HFFc6 (cell line): ENCODE results near the gene ALK. TPM values are rescaled to one million over a fixed set of nuclear protein-coding genes. Genes with fewer than 3 reads are reported as not detected.

ENCODE experiments used
- DNase-seq: peaks from one replicate; pipeline ENCODE4 v3.0.0-alpha.2; 2018
- H3K27ac Mint-ChIP-seq: 2 replicates; pipeline ENCODE4 v1.8.0; 2020; ENCODE audit warnings: mild to moderate bottlenecking, mixed read lengths
- H3K27me3 Mint-ChIP-seq: 2 replicates; pipeline ENCODE4 v1.8.0; 2021; ENCODE audit warnings: mild to moderate bottlenecking, moderate library complexity, mixed read lengths; ENCODE audit not compliant: insufficient read depth
- H3K36me3 Mint-ChIP-seq: 2 replicates; pipeline ENCODE4 v1.8.0; 2021; ENCODE audit warnings: low read depth, mixed read lengths
- H3K4me1 Mint-ChIP-seq: 2 replicates; pipeline ENCODE4 v1.8.0; 2020; ENCODE audit warnings: low read depth, mixed read lengths
- H3K4me3 Mint-ChIP-seq: 2 replicates; pipeline ENCODE4 v1.8.0; 2020; ENCODE audit warnings: mild to moderate bottlenecking, moderate library complexity, mixed read lengths
- H3K9me3 Mint-ChIP-seq: 2 replicates; pipeline ENCODE4 v1.8.0; 2020; ENCODE audit warnings: mild to moderate bottlenecking, mixed read lengths
- total RNA-seq, 6 experiments: library from RNA; stranded (reverse); fragmentation: NEBNext Ultra II Directional; extraction: Animal tissue kit (Norgen Biotek cat#: 25700); gene quantifications; 2 replicates in 1 of 6; 3 replicates in 5 of 6; pipeline ENCODE4 v1.2.3, GENCODE V29; 2021
- TF ChIP-seq, protein P1 (sequence below): fragments of 200-600 bp; sonication (generic); IDR thresholded peaks from 2 replicates; pipeline ENCODE4 v1.5.0; 2021; ENCODE audit warnings: antibody characterized with exemption, mild to moderate bottlenecking

The ALK gene
- total RNA-seq, 6 experiments from 2014 or later = not detected

- Mint-ChIP-seq H3K27me3 (no peaks in the 10 kb centered on the region), H3K27ac (peak overlapping the region; percentile 87), H3K4me3 (no peak overlapping the region; the same call in 1 of the 2 replicates), H3K36me3 (peaks cover 28% of the 10 kb centered on the region), H3K9me3 (no peaks in the 10 kb centered on the region), H3K4me1 (peaks cover 33% of the 10 kb centered on the region)
- TF ChIP-seq, protein P1, sequence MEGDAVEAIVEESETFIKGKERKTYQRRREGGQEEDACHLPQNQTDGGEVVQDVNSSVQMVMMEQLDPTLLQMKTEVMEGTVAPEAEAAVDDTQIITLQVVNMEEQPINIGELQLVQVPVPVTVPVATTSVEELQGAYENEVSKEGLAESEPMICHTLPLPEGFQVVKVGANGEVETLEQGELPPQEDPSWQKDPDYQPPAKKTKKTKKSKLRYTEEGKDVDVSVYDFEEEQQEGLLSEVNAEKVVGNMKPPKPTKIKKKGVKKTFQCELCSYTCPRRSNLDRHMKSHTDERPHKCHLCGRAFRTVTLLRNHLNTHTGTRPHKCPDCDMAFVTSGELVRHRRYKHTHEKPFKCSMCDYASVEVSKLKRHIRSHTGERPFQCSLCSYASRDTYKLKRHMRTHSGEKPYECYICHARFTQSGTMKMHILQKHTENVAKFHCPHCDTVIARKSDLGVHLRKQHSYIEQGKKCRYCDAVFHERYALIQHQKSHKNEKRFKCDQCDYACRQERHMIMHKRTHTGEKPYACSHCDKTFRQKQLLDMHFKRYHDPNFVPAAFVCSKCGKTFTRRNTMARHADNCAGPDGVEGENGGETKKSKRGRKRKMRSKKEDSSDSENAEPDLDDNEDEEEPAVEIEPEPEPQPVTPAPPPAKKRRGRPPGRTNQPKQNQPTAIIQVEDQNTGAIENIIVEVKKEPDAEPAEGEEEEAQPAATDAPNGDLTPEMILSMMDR = no peak
- DNase-seq = no peak
Measured at GRCh38 chr2:29166242-29167039, 754.9 kb downstream of the ALK start.

- TF ChIP-seq, protein P1 = no peak
- no peaks in the 10 kb centered on the region for H3K9me3 Mint-ChIP-seq
- peaks cover 33% of the 10 kb centered on the region for H3K36me3 Mint-ChIP-seq
- no peaks in the 10 kb centered on the region for H3K27me3 Mint-ChIP-seq
- H3K27ac Mint-ChIP-seq = peak overlapping the region; percentile 87
- H3K4me1 Mint-ChIP-seq = peaks cover 33% of the 10 kb centered on the region
- peak overlapping the region; percentile 57 for H3K4me3 Mint-ChIP-seq
- DNase-seq = peak; percentile 81
Measured at GRCh38 chr2:29165362-29166241, 755.8 kb downstream of the ALK start.

GRCh38 chr2:29164091-29164846 lies 757.1 kb downstream of the ALK start:
- no peaks in the 10 kb centered on the region for H3K9me3 Mint-ChIP-seq
- peaks cover 27% of the 10 kb centered on the region for H3K36me3 Mint-ChIP-seq

DNA sequence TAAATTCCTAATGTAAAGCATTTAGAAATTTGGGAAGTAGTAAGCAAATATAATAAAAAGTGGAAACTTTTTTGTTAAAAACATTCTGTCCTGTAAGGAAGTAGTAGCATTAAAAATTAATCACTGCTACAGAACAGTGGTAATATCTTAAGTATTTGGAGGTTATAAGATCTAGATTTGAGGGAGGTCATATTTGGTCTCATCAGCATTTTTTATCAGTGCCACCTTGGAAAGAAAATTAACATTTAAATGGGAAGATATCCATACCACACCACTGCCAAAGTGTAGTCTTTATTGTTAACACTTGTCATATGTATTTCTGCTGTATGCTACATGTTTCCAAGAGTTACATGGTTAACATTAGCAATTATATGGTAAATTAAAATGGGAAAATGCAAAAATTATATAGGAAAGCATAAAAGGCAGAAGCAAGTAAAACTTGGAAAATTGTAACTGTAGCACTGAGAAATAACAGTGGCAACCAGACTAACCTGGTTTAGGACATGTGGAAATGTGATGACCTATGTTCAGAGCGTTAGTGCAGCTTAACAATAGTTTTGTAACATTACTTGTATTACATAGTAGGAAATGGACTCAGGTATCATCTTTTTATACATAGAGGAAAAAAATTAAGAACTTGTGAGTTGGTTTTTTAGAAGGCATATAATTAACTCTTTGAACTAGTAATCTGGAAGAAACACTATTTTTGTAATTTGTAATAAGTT lies 759.0 kb downstream of the ALK start:
- Mint-ChIP-seq H3K4me3 (no peak overlapping the region), H3K4me1 (peaks cover 33% of the 10 kb centered on the region), H3K27ac (no peak overlapping the region), H3K27me3 (no peaks in the 10 kb centered on the region), H3K36me3 (peaks cover 31% of the 10 kb centered on the region), H3K9me3 (no peaks in the 10 kb centered on the region)
- TF ChIP-seq, protein P1 = no peak
- DNase-seq = no peak

More at GRCh38 chr2:29164091-29164846, 757.1 kb downstream of the ALK start:
- no peak for DNase-seq
- Mint-ChIP-seq H3K4me3 (no peak overlapping the region), H3K27ac (no peak overlapping the region), H3K4me1 (peaks cover 33% of the 10 kb centered on the region), H3K27me3 (no peaks in the 10 kb centered on the region)
- TF ChIP-seq, protein P1 = no peak

- no peak overlapping the region for H3K27ac Mint-ChIP-seq
- H3K4me3 Mint-ChIP-seq = no peak overlapping the region
- H3K36me3 Mint-ChIP-seq = peaks cover 33% of the 10 kb centered on the region
- H3K27me3 Mint-ChIP-seq = no peaks in the 10 kb centered on the region
- DNase-seq = no peak
- TF ChIP-seq, protein P1 = no peak
- peaks cover 18% of the 10 kb centered on the region for H3K4me1 Mint-ChIP-seq
- no peaks in the 10 kb centered on the region for H3K9me3 Mint-ChIP-seq
Measured at GRCh38 chr2:29160184-29160583, 761.2 kb downstream of the ALK start.
